ENCODE data around the gene MPG. TPM values are rescaled to one million over a fixed set of nuclear protein-coding genes. Genes with fewer than 3 reads are reported as not detected.

MPG gene
- polyA plus RNA-seq, 3 donors: 32.5 to 86.9 (median 70.6) TPM

GRCh38 chr16:133716-134115 lies 55.7 kb downstream of the MPG start:
- Mint-ChIP-seq H3K4me1 (peaks cover 13% of the 10 kb centered on the region), H3K4me3 (no peak overlapping the region), H3K36me3 (peaks cover 8 to 12% of the 10 kb centered on the region in 2 donors), H3K27me3 (ENCODE audit: low read depth in 3 of 3) (no peaks in the 10 kb centered on the region), H3K27ac (no peak overlapping the region), H3K9me3 (peaks cover 0 to 2% (median 0%) of the 10 kb centered on the region in 7 donors)
- Histone ChIP-seq H3K27me3 (ENCODE audit: control insufficient read depth in 2 of 2, insufficient read depth in 2 of 2, low read length in 2 of 2) (no peaks in the 10 kb centered on the region), H3K9me3 (replicated peaks in 1 of 2; ENCODE audit: control insufficient read depth in 1 of 2, insufficient read depth in 1 of 2, low read length in 2 of 2) (no peaks in the 10 kb centered on the region), H3K9ac (ENCODE audit: insufficient read depth, low read length, poor library complexity, severe bottlenecking) (no peak overlapping the region), H4K20me1 (ENCODE audit: insufficient read depth, low read length) (no peaks in the 10 kb centered on the region), H3K4me2 (replicated peaks; ENCODE audit: extremely low read depth, low read length, poor library complexity, severe bottlenecking) (no peak overlapping the region), H2AFZ (ENCODE audit: insufficient read depth, low read depth, low read length, poor library complexity, severe bottlenecking) (no peak overlapping the region), H3K79me2 (ENCODE audit: insufficient read depth, low read length) (peaks cover 21% of the 10 kb centered on the region), H3K27ac (ENCODE audit: low read depth in 1 of 2, low read length in 2 of 2) (no peak overlapping the region), H3K36me3 (replicated peaks in 1 of 2; ENCODE audit: control insufficient read depth in 1 of 2, insufficient read depth in 2 of 2, low read length in 2 of 2) (peaks cover 0 to 7% of the 10 kb centered on the region in 2 donors), H3K4me3 (replicated peaks in 1 of 3; ENCODE audit: low read depth in 2 of 3, low read length in 3 of 3) (no peak overlapping the region), H3K4me1 (ENCODE audit: control insufficient read depth in 1 of 2, insufficient read depth in 2 of 2, low read length in 2 of 2) (peaks cover 8 to 9% of the 10 kb centered on the region in 2 donors)
- no CpG with 5 or more reads among the region's 2 CpGs for WGBS (ENCODE audit: insufficient coverage)
- no peak for TF ChIP-seq CTCF (IDR thresholded peaks at IDR 0.05)
- DNase-seq: no peak
- intact Hi-C loops (cut with micrococcal nuclease): no loop called here

Small RNAs within 50 kb of the gene (small RNA-seq; reads per million reads assigned to genes)
- not detected for gene Z69720.2 (ENCODE audit: insufficient read length, low read depth)

Other genes with a start within 250 kb of the MPG start
- 10 to 100 TPM in 2 of 3 donors, 1 to 10 TPM in 1; 9.9 to 20.8 (median 18.7) TPM for gene POLR3K, start 24.6 kb upstream of the MPG start, polyA plus RNA-seq
- gene SNRNP25, start 24.4 kb upstream of the MPG start, polyA plus RNA-seq: 10 to 100 TPM; 18.5 to 32.2 (median 31.6) TPM
- under 1 TPM in 1 of 3 donors, not detected in 2; 0.20 TPM for gene RHBDF1, start 5.6 kb upstream of the MPG start, polyA plus RNA-seq
- 10 to 100 TPM in 1 of 3 donors, 1 to 10 TPM in 2; 2.6 to 16.7 (median 3.0) TPM for gene NPRL3, start 60.4 kb downstream of the MPG start, polyA plus RNA-seq
- gene HBZ, start 74.4 kb downstream of the MPG start, polyA plus RNA-seq: not detected
- gene HBM, start 87.8 kb downstream of the MPG start, polyA plus RNA-seq: not detected
- gene HBA2, start 94.7 kb downstream of the MPG start, polyA plus RNA-seq: 100 to 1,000 TPM in 2 of 3 donors, 1 to 10 TPM in 1; 2.8 to 193 (median 158) TPM
- 10 to 100 TPM in 2 of 3 donors, under 1 TPM in 1; 0.31 to 23.8 (median 22.9) TPM for gene HBA1, start 98.5 kb downstream of the MPG start, polyA plus RNA-seq
- not detected for gene HBQ1, start 102.2 kb downstream of the MPG start, polyA plus RNA-seq
- 100 to 1,000 TPM in 1 of 3 donors, 1 to 10 TPM in 2; 4.0 to 109 (median 4.6) TPM for gene LUC7L, start 151.2 kb downstream of the MPG start, polyA plus RNA-seq
- gene FAM234A, start 156.6 kb downstream of the MPG start, polyA plus RNA-seq: 10 to 100 TPM; 22.5 to 40.4 (median 25.1) TPM
- under 1 TPM in 1 of 3 donors, not detected in 2; 0.07 TPM for gene RGS11, start 197.7 kb downstream of the MPG start, polyA plus RNA-seq
- gene ARHGDIG, start 202.4 kb downstream of the MPG start, polyA plus RNA-seq: not detected
- not detected for gene PDIA2, start 204.9 kb downstream of the MPG start, polyA plus RNA-seq